OCI-LY3 (cell line): ENCODE data around the gene DHX57.

Experiments
- EZH2phosphoT487 ChIP-seq: fragments of 200-600 bp; shearing (Covaris generic); IDR thresholded peaks from 2 replicates; pipeline ENCODE4 v1.6.1; 2018; ENCODE audit warnings: antibody characterized with exemption, mixed run types, low read depth
- TF ChIP-seq, protein P1 (sequence below): fragments of 200-600, 300-600 bp; sonication (generic); IDR thresholded peaks from 2 replicates; pipeline ENCODE4 v1.5.1; 2014; ENCODE audit warnings: antibody characterized with exemption, low read length, low read depth

DNA sequence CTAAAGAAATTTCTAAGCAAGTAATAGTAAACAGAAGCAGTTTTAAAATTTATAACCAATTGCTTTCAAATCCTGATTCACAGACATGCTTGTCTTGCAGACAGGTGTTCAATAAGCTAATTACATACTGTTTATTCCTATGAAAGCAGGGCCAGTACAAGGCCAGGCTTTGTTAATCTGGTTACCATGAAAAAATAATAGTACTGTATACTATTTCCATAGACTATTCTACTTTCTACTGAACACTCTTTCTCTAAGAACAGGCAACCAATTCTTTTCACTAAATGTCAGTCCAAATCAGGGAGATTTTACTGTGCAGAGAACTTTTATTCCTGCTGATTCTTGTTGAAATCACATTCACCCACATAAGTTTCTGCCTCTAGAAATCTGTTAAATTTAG lies 121.7 kb downstream of the DHX57 start:
- TF ChIP-seq, protein P1, sequence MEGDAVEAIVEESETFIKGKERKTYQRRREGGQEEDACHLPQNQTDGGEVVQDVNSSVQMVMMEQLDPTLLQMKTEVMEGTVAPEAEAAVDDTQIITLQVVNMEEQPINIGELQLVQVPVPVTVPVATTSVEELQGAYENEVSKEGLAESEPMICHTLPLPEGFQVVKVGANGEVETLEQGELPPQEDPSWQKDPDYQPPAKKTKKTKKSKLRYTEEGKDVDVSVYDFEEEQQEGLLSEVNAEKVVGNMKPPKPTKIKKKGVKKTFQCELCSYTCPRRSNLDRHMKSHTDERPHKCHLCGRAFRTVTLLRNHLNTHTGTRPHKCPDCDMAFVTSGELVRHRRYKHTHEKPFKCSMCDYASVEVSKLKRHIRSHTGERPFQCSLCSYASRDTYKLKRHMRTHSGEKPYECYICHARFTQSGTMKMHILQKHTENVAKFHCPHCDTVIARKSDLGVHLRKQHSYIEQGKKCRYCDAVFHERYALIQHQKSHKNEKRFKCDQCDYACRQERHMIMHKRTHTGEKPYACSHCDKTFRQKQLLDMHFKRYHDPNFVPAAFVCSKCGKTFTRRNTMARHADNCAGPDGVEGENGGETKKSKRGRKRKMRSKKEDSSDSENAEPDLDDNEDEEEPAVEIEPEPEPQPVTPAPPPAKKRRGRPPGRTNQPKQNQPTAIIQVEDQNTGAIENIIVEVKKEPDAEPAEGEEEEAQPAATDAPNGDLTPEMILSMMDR, result no peak
- no peak for TF ChIP-seq EZH2phosphoT487
